Measurements from ENCODE around the gene CYP2C9. TPM values are rescaled to one million over a fixed set of nuclear protein-coding genes. Genes with fewer than 3 reads are reported as not detected.
"Not testable (repeated sequence)": the region's sequence is repeated elsewhere in the genome, so short reads cannot be mapped to it uniquely, and the experiment has no call there.

Gene CYP2C9
- total and polyA plus RNA-seq, 4 donors: 4.3 to 1,789 (median 1,299) TPM

DNA sequence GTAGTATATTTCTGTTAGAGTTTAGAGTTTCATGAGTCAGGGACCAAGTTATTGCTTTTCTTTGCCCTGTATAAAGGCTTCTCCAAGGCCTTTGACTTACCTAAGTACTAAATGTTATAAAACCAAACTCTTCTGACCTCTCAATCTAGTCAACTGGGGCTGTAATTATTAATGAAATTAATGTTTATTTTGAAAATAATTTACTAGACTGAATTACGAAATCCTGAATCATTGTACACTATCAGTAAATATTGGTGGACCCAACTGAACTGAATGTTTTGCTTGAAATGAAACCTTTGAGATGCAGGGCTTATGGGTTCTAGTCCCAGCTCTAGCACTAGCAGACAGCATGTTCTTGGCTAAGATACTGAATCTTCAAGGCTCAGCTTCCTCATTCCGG, 1.7 kb upstream of the CYP2C9 start:
- TF ChIP-seq YY1 (IDR thresholded peaks at IDR 0.05): peak; percentile 66
- no peak for TF ChIP-seq EGR1 (IDR thresholded peaks at IDR 0.05; ENCODE audit: low read depth in 2 of 2)
- peak; percentile 92 to 93 for TF ChIP-seq RXRA (IDR thresholded peaks at IDR 0.05)
- TF ChIP-seq RAD21 (IDR thresholded peaks at IDR 0.05): peak; percentile 47 to 48
- no peak for TF ChIP-seq NR2F2 (IDR thresholded peaks at IDR 0.05)
- TF ChIP-seq FOXA2 (IDR thresholded peaks at IDR 0.05): peak; percentile 84
- TF ChIP-seq HNF4A (conservative IDR thresholded peaks at IDR 0.05): peak; percentile 77 to 87
- TF ChIP-seq, protein P1, sequence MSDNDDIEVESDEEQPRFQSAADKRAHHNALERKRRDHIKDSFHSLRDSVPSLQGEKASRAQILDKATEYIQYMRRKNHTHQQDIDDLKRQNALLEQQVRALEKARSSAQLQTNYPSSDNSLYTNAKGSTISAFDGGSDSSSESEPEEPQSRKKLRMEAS (IDR thresholded peaks at IDR 0.05): no peak
- TF ChIP-seq TAF1 (conservative IDR thresholded peaks at IDR 0.05): no peak
- peak; percentile 77 for TF ChIP-seq SP1 (IDR thresholded peaks at IDR 0.05)
- no peak for TF ChIP-seq HNF4G (IDR thresholded peaks at IDR 0.05)
- peak; percentile 81 to 82 for TF ChIP-seq JUND (IDR thresholded peaks at IDR 0.05)
- TF ChIP-seq, protein P2, sequence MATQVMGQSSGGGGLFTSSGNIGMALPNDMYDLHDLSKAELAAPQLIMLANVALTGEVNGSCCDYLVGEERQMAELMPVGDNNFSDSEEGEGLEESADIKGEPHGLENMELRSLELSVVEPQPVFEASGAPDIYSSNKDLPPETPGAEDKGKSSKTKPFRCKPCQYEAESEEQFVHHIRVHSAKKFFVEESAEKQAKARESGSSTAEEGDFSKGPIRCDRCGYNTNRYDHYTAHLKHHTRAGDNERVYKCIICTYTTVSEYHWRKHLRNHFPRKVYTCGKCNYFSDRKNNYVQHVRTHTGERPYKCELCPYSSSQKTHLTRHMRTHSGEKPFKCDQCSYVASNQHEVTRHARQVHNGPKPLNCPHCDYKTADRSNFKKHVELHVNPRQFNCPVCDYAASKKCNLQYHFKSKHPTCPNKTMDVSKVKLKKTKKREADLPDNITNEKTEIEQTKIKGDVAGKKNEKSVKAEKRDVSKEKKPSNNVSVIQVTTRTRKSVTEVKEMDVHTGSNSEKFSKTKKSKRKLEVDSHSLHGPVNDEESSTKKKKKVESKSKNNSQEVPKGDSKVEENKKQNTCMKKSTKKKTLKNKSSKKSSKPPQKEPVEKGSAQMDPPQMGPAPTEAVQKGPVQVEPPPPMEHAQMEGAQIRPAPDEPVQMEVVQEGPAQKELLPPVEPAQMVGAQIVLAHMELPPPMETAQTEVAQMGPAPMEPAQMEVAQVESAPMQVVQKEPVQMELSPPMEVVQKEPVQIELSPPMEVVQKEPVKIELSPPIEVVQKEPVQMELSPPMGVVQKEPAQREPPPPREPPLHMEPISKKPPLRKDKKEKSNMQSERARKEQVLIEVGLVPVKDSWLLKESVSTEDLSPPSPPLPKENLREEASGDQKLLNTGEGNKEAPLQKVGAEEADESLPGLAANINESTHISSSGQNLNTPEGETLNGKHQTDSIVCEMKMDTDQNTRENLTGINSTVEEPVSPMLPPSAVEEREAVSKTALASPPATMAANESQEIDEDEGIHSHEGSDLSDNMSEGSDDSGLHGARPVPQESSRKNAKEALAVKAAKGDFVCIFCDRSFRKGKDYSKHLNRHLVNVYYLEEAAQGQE (IDR thresholded peaks at IDR 0.05): peak; percentile 22
- TF ChIP-seq FOXA1 (IDR thresholded peaks at IDR 0.05): peak; percentile 75
- TF ChIP-seq, protein P3, sequence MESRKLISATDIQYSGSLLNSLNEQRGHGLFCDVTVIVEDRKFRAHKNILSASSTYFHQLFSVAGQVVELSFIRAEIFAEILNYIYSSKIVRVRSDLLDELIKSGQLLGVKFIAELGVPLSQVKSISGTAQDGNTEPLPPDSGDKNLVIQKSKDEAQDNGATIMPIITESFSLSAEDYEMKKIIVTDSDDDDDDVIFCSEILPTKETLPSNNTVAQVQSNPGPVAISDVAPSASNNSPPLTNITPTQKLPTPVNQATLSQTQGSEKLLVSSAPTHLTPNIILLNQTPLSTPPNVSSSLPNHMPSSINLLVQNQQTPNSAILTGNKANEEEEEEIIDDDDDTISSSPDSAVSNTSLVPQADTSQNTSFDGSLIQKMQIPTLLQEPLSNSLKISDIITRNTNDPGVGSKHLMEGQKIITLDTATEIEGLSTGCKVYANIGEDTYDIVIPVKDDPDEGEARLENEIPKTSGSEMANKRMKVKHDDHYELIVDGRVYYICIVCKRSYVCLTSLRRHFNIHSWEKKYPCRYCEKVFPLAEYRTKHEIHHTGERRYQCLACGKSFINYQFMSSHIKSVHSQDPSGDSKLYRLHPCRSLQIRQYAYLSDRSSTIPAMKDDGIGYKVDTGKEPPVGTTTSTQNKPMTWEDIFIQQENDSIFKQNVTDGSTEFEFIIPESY (IDR thresholded peaks at IDR 0.05): peak; percentile 36
- TF ChIP-seq GABPA (IDR thresholded peaks at IDR 0.05 in 1 of 2, conservative IDR thresholded peaks at IDR 0.05 in 1 of 2): no peak
- TF ChIP-seq, protein P4, sequence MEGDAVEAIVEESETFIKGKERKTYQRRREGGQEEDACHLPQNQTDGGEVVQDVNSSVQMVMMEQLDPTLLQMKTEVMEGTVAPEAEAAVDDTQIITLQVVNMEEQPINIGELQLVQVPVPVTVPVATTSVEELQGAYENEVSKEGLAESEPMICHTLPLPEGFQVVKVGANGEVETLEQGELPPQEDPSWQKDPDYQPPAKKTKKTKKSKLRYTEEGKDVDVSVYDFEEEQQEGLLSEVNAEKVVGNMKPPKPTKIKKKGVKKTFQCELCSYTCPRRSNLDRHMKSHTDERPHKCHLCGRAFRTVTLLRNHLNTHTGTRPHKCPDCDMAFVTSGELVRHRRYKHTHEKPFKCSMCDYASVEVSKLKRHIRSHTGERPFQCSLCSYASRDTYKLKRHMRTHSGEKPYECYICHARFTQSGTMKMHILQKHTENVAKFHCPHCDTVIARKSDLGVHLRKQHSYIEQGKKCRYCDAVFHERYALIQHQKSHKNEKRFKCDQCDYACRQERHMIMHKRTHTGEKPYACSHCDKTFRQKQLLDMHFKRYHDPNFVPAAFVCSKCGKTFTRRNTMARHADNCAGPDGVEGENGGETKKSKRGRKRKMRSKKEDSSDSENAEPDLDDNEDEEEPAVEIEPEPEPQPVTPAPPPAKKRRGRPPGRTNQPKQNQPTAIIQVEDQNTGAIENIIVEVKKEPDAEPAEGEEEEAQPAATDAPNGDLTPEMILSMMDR (IDR thresholded peaks at IDR 0.05; ENCODE audit: low read depth, low read length, missing input control): no peak
- TF ChIP-seq, protein P5, sequence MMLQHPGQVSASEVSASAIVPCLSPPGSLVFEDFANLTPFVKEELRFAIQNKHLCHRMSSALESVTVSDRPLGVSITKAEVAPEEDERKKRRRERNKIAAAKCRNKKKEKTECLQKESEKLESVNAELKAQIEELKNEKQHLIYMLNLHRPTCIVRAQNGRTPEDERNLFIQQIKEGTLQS (IDR thresholded peaks at IDR 0.05): peak; percentile 59
- Histone ChIP-seq H3K9ac (ENCODE audit: low read depth in 1 of 2, low read length in 2 of 2) (peak overlapping the region; percentile 25 to 49), H3K36me3 (ENCODE audit: control insufficient read depth in 4 of 4, insufficient read depth in 3 of 4, low read depth in 1 of 4, low read length in 3 of 4) (peaks cover 0 to 7% (median 3%) of the 10 kb centered on the region in 4 donors), H3K27ac (ENCODE audit: low read depth in 1 of 2, low read length in 2 of 2) (peak overlapping the region; percentile 74 to 84), H3K4me1 (ENCODE audit: control insufficient read depth in 4 of 4, insufficient read depth in 4 of 4, low read length in 3 of 4) (peaks cover 0 to 40% (median 6%) of the 10 kb centered on the region in 4 donors), H3K9me3 (ENCODE audit: control insufficient read depth in 4 of 4, low read length in 3 of 4) (no peaks in the 10 kb centered on the region), H3K27me3 (ENCODE audit: control insufficient read depth in 4 of 4, insufficient read depth in 4 of 4, low read length in 3 of 4) (no peaks in the 10 kb centered on the region), H3K4me3 (ENCODE audit: low read depth in 1 of 3, low read length in 3 of 3) (peak overlapping the region in 1 of 3 donors; percentile 3)
- no peak for DNase-seq (ENCODE audit: low spot score)
- 29% methylated on average over 2 of the region's 2 CpGs for WGBS

DNA sequence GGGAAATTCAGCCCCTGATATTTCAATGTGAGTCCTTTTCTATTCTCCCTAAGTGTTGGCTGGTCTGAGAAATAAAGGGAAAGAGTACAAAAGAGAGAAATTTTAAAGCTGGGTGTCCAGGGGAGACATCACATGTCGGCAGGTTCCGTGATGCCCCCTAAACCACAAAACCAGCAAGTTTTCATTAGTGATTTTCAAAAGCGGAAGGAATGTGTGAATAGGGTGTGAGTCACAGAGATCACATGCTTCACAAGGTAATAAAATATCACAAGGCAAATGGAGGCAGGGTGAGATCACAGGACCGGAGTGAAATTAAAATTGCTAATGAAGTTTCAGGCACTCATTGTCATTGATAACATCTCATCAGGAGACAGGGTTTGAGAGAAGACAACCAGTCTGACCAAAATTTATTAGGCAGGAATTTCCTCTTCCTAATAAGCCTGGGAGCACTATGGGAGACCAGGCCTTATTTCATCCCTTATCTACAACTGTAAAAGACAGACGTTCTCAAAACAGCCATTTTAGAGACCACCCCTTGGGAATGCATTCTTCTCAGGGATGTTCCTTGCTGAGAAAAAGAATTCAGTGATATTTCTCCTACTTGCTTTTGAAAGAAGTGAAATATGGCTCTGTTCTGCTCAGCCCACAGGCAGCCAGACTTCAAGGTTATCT, 5.1 kb downstream of the CYP2C9 start:
- not testable (repeated sequence) for H3K9me3 ChIP-seq (ENCODE audit: control insufficient read depth in 4 of 4, low read length in 3 of 4); H3K27ac ChIP-seq (ENCODE audit: low read depth in 1 of 2, low read length in 2 of 2); H3K9ac ChIP-seq (ENCODE audit: low read depth in 1 of 2, low read length in 2 of 2); DNase-seq (ENCODE audit: low spot score); H3K27me3 ChIP-seq (ENCODE audit: control insufficient read depth in 4 of 4, insufficient read depth in 4 of 4, low read length in 3 of 4); H3K4me3 ChIP-seq (ENCODE audit: low read depth in 1 of 3, low read length in 3 of 3)
- WGBS: 83% methylated on average over 5 of the region's 5 CpGs
- H3K4me1 ChIP-seq (ENCODE audit: control insufficient read depth in 4 of 4, insufficient read depth in 4 of 4, low read length in 3 of 4): peaks cover 0 to 16% (median under 1%) of the 10 kb centered on the region in 4 donors
- peaks cover 5 to 37% (median 17%) of the 10 kb centered on the region in 4 donors for H3K36me3 ChIP-seq (ENCODE audit: control insufficient read depth in 4 of 4, insufficient read depth in 3 of 4, low read depth in 1 of 4, low read length in 3 of 4)
